NT2/D1 (cell line): ENCODE results near the gene RPL10A.

Experiments
- DNase-seq: peaks from one replicate; pipeline ENCODE4 v3.0.0-alpha.2; 2011; ENCODE audit warnings: low read depth, low spot score
- H3K27me3 ChIP-seq: 2 replicates; pipeline ENCODE4 v1.6.0; 2011; ENCODE audit warnings: mild to moderate bottlenecking; ENCODE audit not compliant: insufficient read length, insufficient read depth
- H3K36me3 ChIP-seq: 2 replicates; pipeline ENCODE4 v1.6.1; 2011; ENCODE audit warnings: mild to moderate bottlenecking, low read length, mixed read lengths; ENCODE audit not compliant: insufficient read depth, insufficient read length
- H3K4me1 ChIP-seq: 2 replicates; pipeline ENCODE4 v1.5.1; 2011; ENCODE audit not compliant: insufficient read depth, insufficient read length
- H3K4me3 ChIP-seq: 2 replicates; pipeline ENCODE4 v1.5.1; 2011; ENCODE audit warnings: low read depth; ENCODE audit not compliant: insufficient read length
- H3K9ac ChIP-seq: 2 replicates; pipeline ENCODE4 v1.6.0; 2011; ENCODE audit warnings: low read depth; ENCODE audit not compliant: insufficient read length
- H3K9me3 ChIP-seq: 2 replicates; pipeline ENCODE4 v1.5.1; 2011; ENCODE audit warnings: mild to moderate bottlenecking, low read length; ENCODE audit not compliant: insufficient read depth
- SUZ12 ChIP-seq: IDR thresholded peaks from 2 replicates; pipeline ENCODE4 v1.6.1; 2011; ENCODE audit not compliant: insufficient read length, insufficient read depth; ENCODE audit errors: extremely low read depth
- YY1 ChIP-seq: IDR thresholded peaks from 2 replicates; pipeline ENCODE4 v1.6.1; 2011; ENCODE audit not compliant: insufficient read length, insufficient read depth
- ZNF274 ChIP-seq: IDR thresholded peaks from 2 replicates; pipeline ENCODE4 v1.6.1; 2011; ENCODE audit warnings: mild to moderate bottlenecking, low read depth, low read length

The RPL10A gene

GRCh38 chr6:35494161-35494563, 26.0 kb downstream of the RPL10A start:
- Histone ChIP-seq H3K9ac (peak overlapping the region; percentile 36), H3K4me1 (peaks cover 41% of the 10 kb centered on the region), H3K27me3 (peaks cover 2% of the 10 kb centered on the region), H3K36me3 (peaks cover 12% of the 10 kb centered on the region), H3K9me3 (no peaks in the 10 kb centered on the region), H3K4me3 (no peak overlapping the region)
- no peak for DNase-seq
- no peak for TF ChIP-seq SUZ12

- H3K9ac ChIP-seq = peak overlapping the region; percentile 85
- peak overlapping the region; percentile 53 for H3K4me3 ChIP-seq
- H3K27me3 ChIP-seq = peaks cover 3% of the 10 kb centered on the region
- H3K36me3 ChIP-seq = peaks cover 12% of the 10 kb centered on the region
- peaks cover 38% of the 10 kb centered on the region for H3K4me1 ChIP-seq
- TF ChIP-seq ZNF274 (no peak), YY1 (no peak), SUZ12 (no peak)
- H3K9me3 ChIP-seq = no peaks in the 10 kb centered on the region
- DNase-seq = no peak
These were observed 27.2 kb downstream of the RPL10A start for GRCh38 chr6:35495258-35496035.

GRCh38 chr6:35496036-35496840, 28.0 kb downstream of the RPL10A start:
- TF ChIP-seq YY1 (no peak), SUZ12 (no peak), ZNF274 (no peak)
- no peak for DNase-seq
- Histone ChIP-seq H3K9me3 (no peaks in the 10 kb centered on the region), H3K4me3 (peak overlapping the region; percentile 53), H3K36me3 (peaks cover 12% of the 10 kb centered on the region), H3K9ac (peak overlapping the region; percentile 85), H3K27me3 (peaks cover 3% of the 10 kb centered on the region), H3K4me1 (peaks cover 33% of the 10 kb centered on the region)

GRCh38 chr6:35496841-35497570, 28.8 kb downstream of the RPL10A start, which contains the start of gene TEAD3:
Gene TEAD3 (minus strand): TSS chr6:35497079.
- Histone ChIP-seq H3K4me3 (peak within 1 kb of the TSS; percentile 76), H3K9me3 (no peaks in the 10 kb centered on the region), H3K4me1 (peaks cover 26% of the 10 kb centered on the region), H3K9ac (peak within 1 kb of the TSS; percentile 95), H3K36me3 (peaks cover 12% of the 10 kb centered on the region), H3K27me3 (peaks cover 3% of the 10 kb centered on the region)
- no peak for TF ChIP-seq ZNF274
- TF ChIP-seq YY1 = no peak
- no peak for TF ChIP-seq SUZ12
- peak; percentile 68 for DNase-seq

- TF ChIP-seq YY1 (no peak), SUZ12 (no peak), ZNF274 (no peak)
- peaks cover 3% of the 10 kb centered on the region for H3K27me3 ChIP-seq
- no peak for DNase-seq
- peak overlapping the region; percentile 76 for H3K4me3 ChIP-seq
- H3K9ac ChIP-seq = peak overlapping the region; percentile 95
- no peaks in the 10 kb centered on the region for H3K9me3 ChIP-seq
- H3K4me1 ChIP-seq = peaks cover 25% of the 10 kb centered on the region
- H3K36me3 ChIP-seq = peaks cover 12% of the 10 kb centered on the region
These were observed 29.6 kb downstream of the RPL10A start for GRCh38 chr6:35497571-35498421.

GRCh38 chr6:35498422-35499067, 30.3 kb downstream of the RPL10A start:
- peak overlapping the region; percentile 76 for H3K4me3 ChIP-seq
- no peak for DNase-seq
- peaks cover 7% of the 10 kb centered on the region for H3K36me3 ChIP-seq
- TF ChIP-seq ZNF274 (no peak), SUZ12 (no peak), YY1 (no peak)
- peaks cover 18% of the 10 kb centered on the region for H3K4me1 ChIP-seq
- H3K27me3 ChIP-seq = peaks cover 3% of the 10 kb centered on the region
- peak overlapping the region; percentile 95 for H3K9ac ChIP-seq
- no peaks in the 10 kb centered on the region for H3K9me3 ChIP-seq
